Muscle of arm (tissue), 12 donors: ENCODE results near the gene GRAP. TPM values are rescaled to one million over a fixed set of nuclear protein-coding genes. Genes with fewer than 3 reads are reported as not detected.

Experiments
- DNase-seq: peaks from one replicate; pipeline ENCODE4 v3.0.0-alpha.2; 2013
- polyA plus RNA-seq, 12 donors: library from polyadenylated mRNA; unstranded; fragments of 120-200 nt; gene quantifications; one replicate each; pipeline ENCODE4 v1.2.1, GENCODE V29; 2013; ENCODE audit not compliant: insufficient read length in 12 of 12

GRAP gene
- polyA plus RNA-seq, 12 donors: 2.1 to 5.0 (median 2.4) TPM; not detected in 2

- no peak for DNase-seq
These were observed 43.0 kb downstream of the GRAP start for GRCh38 chr17:19003543-19004420.

GRCh38 chr17:19002805-19003542 is 43.8 kb downstream of the GRAP start:
- DNase-seq: no peak

GRCh38 chr17:19001907-19002590 is 44.7 kb downstream of the GRAP start:
- no peak for DNase-seq

- DNase-seq: no peak
These were observed 46.0 kb downstream of the GRAP start for GRCh38 chr17:19000531-19001325.

GRCh38 chr17:18999911-19000310 is 46.8 kb downstream of the GRAP start:
- no peak for DNase-seq

- no peak for DNase-seq
These were observed 47.4 kb downstream of the GRAP start for GRCh38 chr17:18999394-18999793.

- no peak for DNase-seq
These were observed 49.0 kb downstream of the GRAP start for GRCh38 chr17:18997650-18998196.

- DNase-seq: no peak
These were observed 50.3 kb downstream of the GRAP start for GRCh38 chr17:18996458-18996857.

- DNase-seq: no peak
These were observed 51.5 kb downstream of the GRAP start for GRCh38 chr17:18995220-18995619.

GRCh38 chr17:18994631-18995030 is 52.1 kb downstream of the GRAP start:
- no peak for DNase-seq

- DNase-seq: no peak
These were observed 52.7 kb downstream of the GRAP start for GRCh38 chr17:18993905-18994526.

GRCh38 chr17:18992454-18993130 is 54.2 kb downstream of the GRAP start:
- DNase-seq: no peak

GRCh38 chr17:18991531-18992315 is 55.0 kb downstream of the GRAP start:
- DNase-seq: no peak

GRCh38 chr17:18990331-18990730 is 56.4 kb downstream of the GRAP start:
- no peak for DNase-seq

- DNase-seq: no peak
These were observed 58.1 kb downstream of the GRAP start for GRCh38 chr17:18988546-18989173.

- no peak for DNase-seq
These were observed 58.8 kb downstream of the GRAP start for GRCh38 chr17:18987862-18988545.

GRCh38 chr17:18987230-18987610 is 59.5 kb downstream of the GRAP start:
- DNase-seq: no peak

- no peak for DNase-seq
These were observed 60.1 kb downstream of the GRAP start for GRCh38 chr17:18986541-18987229.
